GM21717 (cell line): ENCODE results near the gene AARS1.
"Not testable (repeated sequence)": the region's sequence is repeated elsewhere in the genome, so short reads cannot be mapped to it uniquely, and the experiment has no call there.

ENCODE experiments used
- ATAC-seq: cut with Tn5 transposase; IDR thresholded peaks from one replicate; pipeline ENCODE4 v1.9.1; 2021; ENCODE audit warnings: mild to moderate bottlenecking, moderate library complexity; ENCODE audit not compliant: unreplicated experiment

The AARS1 gene

GRCh38 chr16:70289229-70290094 is at the start of gene AARS1:
TSS of gene AARS1 (minus strand) at chr16:70289506. CDS start at chr16:70282763, 6,743 bp downstream.
- peak; percentile 96 for ATAC-seq

- no peak for ATAC-seq
Observed at GRCh38 chr16:70337814-70338213, 48.5 kb upstream of the AARS1 start.

GRCh38 chr16:70332728-70333127 is 43.4 kb upstream of the AARS1 start:
- ATAC-seq: not testable (repeated sequence)

DNA sequence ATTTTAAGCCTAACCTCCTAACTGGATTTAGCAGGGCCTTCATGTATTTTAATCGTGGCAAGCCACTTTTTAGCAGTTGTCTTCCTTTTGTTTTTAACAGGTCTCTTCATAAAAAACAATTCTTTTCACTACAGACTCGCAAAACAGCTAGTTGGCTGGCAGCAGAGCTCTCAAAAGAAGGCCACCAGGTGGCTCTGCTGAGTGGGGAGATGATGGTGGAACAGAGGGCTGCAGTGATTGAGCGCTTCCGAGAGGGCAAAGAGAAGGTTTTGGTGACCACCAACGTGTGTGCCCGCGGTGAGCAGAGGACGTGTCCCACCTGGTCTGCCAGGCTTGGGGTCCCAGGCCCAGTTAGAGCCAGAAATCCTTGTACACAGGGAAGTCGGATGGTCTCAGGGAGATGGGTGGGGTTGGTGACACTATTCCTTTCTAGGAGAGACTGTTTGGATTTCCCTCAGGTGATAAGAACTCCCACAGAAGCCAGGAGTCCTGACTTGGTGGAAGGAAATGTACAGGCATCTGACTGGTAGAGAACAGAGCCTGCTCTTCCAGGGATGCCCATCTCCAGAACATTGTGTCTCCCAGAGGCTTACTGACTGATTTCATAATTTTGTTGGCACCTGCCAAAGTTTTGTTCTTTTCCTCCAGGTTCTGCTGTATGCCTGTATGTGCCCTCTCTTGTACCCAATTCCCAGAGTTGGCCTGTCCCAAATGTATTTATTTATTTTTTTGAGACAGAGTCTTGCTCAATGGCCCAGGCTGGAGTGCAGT is 42.5 kb upstream of the AARS1 start:
- no peak for ATAC-seq

GRCh38 chr16:70331091-70331490 is 41.8 kb upstream of the AARS1 start:
- ATAC-seq: no peak

DNA sequence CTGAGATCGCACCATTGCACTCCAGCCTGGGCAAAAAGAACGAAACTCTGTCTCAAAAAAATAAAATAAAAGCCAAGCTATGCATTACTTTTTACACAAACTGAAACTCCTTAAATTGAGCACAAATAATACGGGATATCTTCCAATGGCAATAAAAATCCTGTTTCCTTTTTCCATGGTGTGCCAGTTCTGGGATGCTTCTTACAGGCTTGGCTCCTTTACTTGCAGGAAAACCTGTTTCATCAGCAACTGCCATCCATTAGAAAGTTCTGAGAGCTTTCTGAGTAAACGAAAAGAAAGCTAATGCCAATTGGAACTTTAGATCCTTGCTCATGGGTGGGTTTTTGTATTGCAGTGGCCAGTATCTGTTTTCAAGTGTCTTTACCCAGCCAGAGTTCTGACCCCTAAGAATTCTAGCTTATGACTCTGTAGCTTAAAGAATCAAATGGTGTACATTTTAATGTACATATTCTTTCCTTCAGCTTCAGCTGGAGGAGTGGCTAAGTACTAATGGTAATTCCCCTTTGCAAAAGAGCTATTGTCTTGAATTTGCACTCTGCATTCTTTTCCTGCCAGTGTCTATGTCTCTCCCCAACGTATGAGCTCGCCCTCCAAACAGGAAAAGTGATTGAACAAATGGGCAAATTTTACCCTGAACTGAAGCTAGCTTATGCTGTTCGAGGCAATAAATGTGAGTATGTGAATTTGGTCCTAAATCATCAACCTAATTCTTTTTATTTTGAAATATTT is 35.9 kb upstream of the AARS1 start:
- ATAC-seq: no peak

DNA sequence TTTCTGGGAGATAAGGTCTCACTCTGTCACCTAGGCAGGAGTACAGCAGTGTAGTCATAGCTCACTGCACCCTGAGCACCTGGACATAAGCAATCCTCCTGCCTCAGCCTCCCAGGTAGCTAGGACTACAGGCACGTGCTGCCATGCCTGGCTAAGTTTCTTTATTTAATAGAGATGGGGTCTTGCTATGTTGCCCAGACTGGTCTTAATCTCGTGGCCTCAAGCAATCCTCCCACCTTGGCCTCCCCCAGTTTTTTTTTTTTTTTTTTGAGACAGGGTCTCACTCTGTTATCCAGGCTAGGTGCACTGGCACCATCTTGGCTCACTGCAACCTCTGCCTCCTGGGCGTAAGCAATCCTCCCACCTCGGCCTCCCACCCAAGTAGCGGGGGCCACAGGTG is 30.8 kb upstream of the AARS1 start:
- no peak for ATAC-seq

DNA sequence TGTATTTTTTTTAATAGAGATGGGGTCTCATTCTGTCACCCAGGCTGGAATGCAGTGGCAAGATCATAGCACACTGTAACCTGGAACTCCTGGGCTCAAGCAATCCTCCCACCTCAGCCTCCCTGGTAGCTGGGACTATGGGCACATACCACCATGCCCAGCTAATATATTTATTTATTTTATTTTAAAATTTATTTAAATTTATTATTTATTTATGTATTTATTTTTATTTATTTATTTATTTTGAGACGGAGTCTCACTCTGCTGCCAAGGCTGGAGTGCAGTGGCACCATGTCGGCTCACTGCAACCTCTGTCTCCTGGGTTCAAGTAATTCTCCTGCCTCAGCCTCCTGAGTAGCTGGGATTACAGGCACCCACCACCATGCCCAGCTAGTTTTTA is 18.4 kb upstream of the AARS1 start:
- not testable (repeated sequence) for ATAC-seq

DNA sequence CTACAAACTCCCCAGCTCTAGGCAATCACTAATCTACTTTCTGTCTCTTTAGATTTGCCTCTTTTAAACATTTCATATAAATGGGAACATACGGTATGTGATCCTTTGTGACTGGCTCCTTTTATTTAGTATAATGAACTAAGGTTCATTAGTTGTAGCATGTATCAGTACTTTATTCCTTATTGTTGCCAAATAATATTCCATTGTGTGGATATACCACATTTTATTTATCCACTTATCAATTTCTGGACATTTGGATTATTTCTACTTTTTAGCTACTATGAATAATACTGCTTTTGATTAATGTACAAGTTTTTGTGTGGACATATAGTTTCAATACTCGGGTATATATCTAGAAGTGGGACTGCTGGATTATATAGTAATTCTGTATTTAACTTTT is 17.6 kb upstream of the AARS1 start:
- no peak for ATAC-seq

DNA sequence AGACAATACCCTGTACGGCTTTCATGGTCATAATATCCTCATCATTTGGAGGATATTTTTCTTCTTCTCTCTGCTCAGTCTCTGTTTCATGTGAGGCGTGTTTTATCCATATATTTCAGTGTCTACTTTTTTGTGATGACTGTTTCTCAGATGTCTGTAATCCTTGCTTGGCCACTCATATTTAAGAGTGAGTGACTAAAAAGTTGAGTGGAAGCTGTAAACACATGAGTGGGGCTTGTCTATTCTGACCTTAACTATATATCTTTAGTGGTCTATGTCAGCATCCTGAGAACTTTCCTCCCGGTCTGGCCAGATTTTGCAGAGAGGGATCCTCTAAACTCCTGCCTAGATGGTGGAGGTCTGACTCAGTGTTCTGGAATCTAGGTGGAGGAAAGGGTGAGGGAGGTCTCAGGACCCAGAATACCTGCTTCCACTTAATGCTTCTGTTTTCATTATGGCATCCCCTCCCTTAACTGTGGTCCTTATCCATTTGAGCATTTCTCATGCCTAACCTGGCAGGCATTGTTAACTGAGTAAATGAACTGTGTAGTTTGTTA is 15.7 kb upstream of the AARS1 start:
- no peak for ATAC-seq

- no peak for ATAC-seq
Observed at GRCh38 chr16:70302745-70303144, 13.4 kb upstream of the AARS1 start.

DNA sequence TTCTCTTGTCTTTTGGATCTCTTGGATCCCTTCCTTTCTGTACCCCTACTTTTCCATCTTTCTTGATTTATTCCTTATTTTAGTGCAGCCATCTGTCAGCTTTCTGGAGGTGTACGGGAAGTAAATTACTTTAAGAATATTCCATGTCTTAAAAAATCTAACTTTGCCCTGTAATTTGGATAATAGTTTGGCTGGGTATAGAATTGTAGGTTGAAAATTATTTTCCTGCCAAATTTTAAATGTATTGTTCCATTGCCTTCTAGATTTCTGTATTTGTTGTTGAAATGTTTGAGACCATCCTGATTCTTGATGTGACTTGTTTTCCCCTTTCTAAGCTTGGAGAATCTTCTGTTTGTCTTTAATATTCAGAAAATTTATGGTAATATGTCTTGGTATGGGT is 11.8 kb upstream of the AARS1 start:
- ATAC-seq: no peak

GRCh38 chr16:70298988-70299938 is 10.0 kb upstream of the AARS1 start, which contains the start of gene DDX19B:
TSS of gene DDX19B (plus strand) at chr16:70299186. CDS start at chr16:70299298, 112 bp downstream.
- peak; percentile 80 for ATAC-seq

DNA sequence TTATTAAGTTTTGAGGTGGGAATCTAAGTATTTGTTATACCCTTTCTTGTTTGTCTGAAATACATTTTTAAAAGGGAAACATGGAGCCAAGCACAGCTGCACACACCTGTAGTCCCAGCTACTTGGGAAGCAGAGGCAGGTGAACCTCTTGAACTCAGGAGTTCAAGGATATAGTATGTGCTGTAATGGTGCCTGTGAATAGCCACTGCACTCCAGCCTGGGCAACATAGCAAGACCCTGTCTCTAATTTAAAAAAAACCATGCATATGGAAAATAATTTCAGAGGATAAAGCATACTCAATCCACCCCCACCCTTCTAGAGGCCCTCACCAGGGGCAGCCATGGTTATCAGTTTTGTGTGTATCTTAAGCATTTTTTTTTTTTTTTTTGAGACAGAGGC is 6.3 kb upstream of the AARS1 start:
- no peak for ATAC-seq

DNA sequence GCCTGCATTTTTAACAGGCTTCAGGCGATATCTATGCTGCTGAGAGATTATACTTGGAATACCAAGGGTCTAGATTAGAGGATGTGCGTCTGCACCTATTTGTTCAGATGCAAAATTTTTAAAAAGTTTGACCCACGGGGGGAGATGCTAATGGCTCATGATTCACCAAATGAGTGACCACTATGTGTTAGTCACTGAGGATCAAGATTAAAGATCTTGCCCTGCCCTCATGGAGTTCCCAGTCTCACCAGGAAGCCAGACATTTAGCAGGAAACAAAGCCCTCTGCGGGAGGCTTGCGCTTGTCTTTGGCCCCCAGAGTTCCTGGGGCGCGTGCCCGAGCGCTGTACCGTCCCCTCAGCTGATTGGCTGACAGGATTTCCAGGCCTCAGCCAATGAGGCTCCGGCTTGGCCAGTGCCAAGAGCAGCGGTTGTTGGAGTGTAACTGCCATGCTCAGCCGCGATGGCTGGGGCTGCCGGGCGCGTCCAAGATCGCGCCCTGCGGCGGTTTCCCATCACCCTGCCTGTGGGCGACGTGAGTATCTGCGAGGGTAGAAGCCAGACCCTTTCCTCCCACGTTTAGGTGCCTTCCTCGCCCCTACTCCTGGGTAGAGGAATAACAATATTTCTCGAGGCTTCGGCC is 5.2 kb upstream of the AARS1 start:
- ATAC-seq: no peak

DNA sequence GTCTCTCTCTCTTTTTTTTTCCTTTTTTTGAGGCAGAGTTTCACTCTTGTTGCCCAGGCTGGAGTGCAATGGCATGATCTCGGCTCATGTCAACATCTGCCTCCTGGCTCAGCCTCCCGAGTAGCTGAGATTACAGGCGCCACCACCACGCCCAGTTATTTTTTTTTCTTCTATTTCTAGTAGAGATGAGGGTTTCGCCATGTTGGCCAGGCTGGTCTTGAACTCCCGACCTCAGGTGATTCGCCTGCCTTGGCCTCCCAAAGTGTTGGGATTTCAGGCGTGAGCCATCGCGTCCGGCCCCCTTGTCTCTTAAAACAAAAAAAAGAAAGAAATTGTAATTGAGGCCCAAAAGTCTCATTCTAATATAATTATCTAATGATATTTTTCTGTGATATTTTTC is 2.8 kb upstream of the AARS1 start:
- ATAC-seq: not testable (repeated sequence)

GRCh38 chr16:70290949-70291519 is 1.7 kb upstream of the AARS1 start:
- no peak for ATAC-seq

DNA sequence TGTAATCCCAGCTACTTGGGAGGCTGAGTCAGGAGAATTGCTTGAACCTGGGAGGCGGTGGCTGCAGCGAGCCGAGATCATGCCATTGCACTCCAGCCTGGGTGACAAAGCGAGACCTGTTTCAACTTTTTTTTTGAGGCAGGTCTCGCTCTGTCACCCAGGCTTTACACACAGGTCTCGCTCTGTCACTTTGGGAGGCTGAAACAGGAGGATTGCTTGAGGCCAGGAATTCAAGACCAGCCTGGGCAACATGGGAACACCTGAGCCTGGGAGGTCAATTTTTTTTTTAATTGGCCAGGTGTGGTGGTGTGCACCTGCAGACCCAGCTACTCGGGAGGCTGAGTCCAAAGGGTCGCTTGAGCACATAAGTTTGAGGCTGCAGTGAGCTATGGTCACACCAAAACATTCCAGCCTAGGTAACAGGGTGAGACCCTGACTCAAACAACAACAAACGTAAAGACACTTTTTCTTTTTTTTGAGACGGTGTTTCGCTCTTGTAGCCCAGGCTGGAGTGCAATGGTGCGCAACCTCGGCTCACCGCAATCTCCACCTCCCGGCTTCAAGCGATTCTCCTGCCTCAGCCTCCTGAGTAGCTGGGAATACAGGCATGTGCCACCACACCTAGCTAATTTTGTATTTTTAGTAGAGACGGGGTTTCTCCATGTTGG is 1.9 kb downstream of the AARS1 start:
- ATAC-seq: not testable (repeated sequence)
